RWPE1 (cell line): ENCODE data around the gene HOXA11.

Experiments used
- CTCF ChIA-PET: fragments of 350-600 bp; sonication (Branson Sonifier 250); formaldehyde crosslinking; extraction: SDS; loops from one replicate; lab custom pipeline; 2021; lab: Yijun Ruan, JAX
- POLR2A ChIA-PET: fragments of 400-600 bp; formaldehyde crosslinking; extraction: SDS; loops from one replicate; lab custom pipeline; 2020; ENCODE audit warnings: antibody characterized with exemption; ENCODE audit not compliant: low non-redundant PET; lab: Yijun Ruan, JAX
- DNase-seq: peaks from one replicate; pipeline ENCODE4 v3.0.0; 2012; ENCODE audit warnings: low spot score
- H3K27ac ChIP-seq: fragments of 450-650 bp; 2 replicates; pipeline ENCODE4 v1.5.1; 2017
- CTCF ChIP-seq: fragments of 450-650 bp; conservative IDR thresholded peaks from 2 replicates; pipeline ENCODE4 v1.5.1; 2017; ENCODE audit warnings: low read depth, mild to moderate bottlenecking

HOXA11 gene

DNA sequence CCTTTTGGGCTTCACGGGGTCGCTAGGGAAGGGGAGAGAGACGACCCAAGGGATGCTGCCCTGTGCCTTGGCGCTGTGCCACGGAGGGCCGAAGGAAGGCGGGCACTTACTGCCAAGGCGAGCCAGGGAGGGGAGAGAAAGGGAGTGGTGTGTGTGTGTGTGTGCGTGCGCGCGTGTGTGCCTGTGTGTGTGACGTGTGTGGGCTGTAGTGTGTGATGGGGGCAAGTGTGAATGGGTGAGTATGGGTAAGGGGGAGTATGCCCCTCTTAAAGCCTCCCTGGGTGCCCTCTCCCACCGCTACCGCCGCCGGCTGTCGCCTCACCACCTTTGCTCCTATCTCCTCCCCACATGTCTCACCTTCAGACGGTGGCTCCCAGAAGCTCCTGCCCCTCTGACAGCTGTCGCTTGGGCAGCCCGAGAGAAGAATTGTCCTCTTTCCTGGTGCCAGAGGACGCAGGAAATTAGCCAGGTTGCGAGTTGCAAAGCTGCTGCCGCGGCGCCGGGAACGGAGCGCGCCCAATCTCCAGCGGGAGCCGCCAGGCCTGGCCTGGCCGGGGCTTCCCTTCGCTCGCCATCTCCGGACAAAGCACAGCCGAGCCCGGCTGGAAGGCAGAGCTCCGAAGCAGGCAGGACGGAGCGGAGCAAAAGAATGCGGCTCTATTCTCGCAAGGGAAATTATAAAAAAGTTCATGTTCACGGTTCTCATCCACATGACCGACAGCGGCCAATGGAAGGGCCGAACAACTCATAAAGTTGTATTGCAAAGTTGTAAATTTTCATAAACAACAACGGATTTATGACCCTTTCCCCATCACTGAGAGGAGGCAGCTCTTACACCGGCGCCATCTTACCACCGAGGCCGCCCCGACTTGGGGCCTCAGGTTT, 32.9 kb downstream of the HOXA11 start, which contains the start of gene HOXA3:
HOXA3 (minus strand) TSS at position 653 of the 885 bp plus-strand sequence. CDS start 41,943 bp downstream, outside the sequence.
- POLR2A ChIA-PET, result no interaction called here
- peak within 1 kb of the TSS; percentile 92 for H3K27ac ChIP-seq
- no peak for DNase-seq

DNA sequence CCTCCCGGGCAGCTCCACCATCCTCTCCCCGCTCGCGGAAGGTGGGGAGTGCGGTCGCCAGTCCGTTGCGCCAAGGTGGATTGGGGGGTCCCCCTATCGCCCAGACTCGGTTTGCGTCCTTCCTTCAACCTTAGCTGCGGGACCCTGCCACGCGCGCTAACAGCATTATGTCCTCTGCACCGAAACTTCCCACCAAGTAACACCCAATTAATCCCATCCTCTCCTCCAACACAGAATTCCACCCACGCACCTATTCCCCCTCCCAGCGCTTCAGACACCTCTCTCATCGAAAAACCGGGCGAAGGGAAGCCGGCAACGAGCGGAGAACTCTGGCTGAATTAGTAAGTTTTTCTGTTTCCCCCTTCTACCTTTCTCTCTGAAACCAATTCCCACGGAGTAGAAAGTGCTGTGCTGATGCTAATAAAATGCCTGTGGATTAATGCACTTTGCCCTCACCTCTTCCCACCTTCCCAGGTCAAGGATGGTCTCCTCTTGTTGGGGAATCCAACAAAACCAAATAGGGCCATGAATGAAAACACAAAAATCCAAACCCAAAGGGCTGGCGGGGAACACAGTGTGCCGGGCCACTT, 33.6 kb downstream of the HOXA11 start:
- ChIA-PET POLR2A (no interaction called here), CTCF (interaction anchor here (0.5 to 3.4 kb wide), 9 partner anchors 8 to 1118 kb away, joined by 3 to 45 read pairs (median 4); partner anchors contain the start of gene HOXA10)
- no peak for DNase-seq
- no peak for TF ChIP-seq CTCF
- peak overlapping the region; percentile 92 for H3K27ac ChIP-seq

More for the DNA sequence above, 32.9 kb downstream of the HOXA11 start, which contains the start of gene HOXA3:
- TF ChIP-seq CTCF, result no peak
- CTCF ChIA-PET, result interaction anchor here (0.6 to 3.4 kb wide), 4 partner anchors 9 to 801 kb away, joined by 3 to 45 read pairs (median 5); no protein-coding TSS in a partner anchor

- CTCF ChIA-PET, result interaction anchor here (0.5 to 3.4 kb wide), 16 partner anchors 8 to 1117 kb away, joined by 3 to 45 read pairs (median 3); partner anchors contain the start of genes HOXA10 and SKAP2
- peak overlapping the region; percentile 92 for H3K27ac ChIP-seq
- TF ChIP-seq CTCF, result peak; percentile 99
- POLR2A ChIA-PET, result interaction anchor here (0.6 kb wide), 1 partner anchor 1271 kb away, joined by 3 read pairs; no protein-coding TSS in a partner anchor
- DNase-seq, result peak; percentile 83
These were observed 34.3 kb downstream of the HOXA11 start for GRCh38 chr7:27150568-27151340.

- TF ChIP-seq CTCF, result no peak
- no peak for DNase-seq
- ChIA-PET CTCF (interaction anchor here (0.6 to 3.4 kb wide), 13 partner anchors 8 to 781 kb away, joined by 3 to 45 read pairs (median 4); partner anchors contain the start of genes HOXA10 and SKAP2), POLR2A (interaction anchor here (0.6 kb wide), 3 partner anchors 480 to 1270 kb away, joined by 3 to 4 read pairs (median 4); no protein-coding TSS in a partner anchor)
- H3K27ac ChIP-seq, result peak overlapping the region; percentile 92
These were observed 35.0 kb downstream of the HOXA11 start for GRCh38 chr7:27149842-27150567.

DNA sequence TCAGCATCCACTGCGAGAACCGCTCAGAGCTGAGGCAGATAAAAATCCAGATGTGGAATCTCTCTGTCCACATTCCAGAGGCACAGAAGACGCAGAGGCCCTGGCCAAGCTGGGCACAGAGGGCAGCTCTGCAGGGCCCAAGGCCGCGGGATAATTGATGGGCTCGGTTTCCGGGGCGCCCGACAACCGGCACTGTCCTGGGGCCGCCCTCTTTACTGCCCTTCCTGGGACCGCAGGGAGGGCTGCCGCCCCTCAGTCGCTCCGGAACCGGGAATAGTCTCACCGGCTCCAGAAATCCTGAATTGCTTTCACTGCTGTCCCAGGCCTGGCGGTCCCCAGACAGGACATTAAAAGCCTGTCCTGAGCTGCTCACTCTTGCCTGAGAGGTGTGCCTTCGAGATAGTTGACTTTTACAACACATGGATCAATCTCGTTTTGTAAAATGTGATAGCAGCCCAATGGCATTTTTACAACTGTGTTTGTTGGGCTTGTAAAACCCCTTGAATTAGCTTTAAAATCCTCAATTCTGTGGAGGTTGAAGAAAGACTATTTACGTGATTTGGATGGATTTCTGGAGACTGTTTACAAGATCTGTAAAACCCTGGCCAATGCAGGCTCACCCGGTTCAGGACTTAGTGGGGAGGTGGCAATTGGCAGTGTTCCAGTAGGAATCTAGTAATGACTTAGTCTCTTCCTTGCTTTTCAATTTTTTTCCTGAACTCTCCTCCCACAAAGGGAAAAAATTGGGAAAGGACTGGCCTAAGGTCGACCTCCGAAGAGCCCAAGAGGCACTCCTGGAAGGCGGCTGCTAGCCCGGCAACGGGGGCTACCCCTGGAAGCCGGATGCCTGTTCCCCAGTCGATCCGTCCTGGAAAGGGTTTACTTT, 36.0 kb downstream of the HOXA11 start:
- ChIA-PET POLR2A (interaction anchor here (0.6 to 0.8 kb wide), 3 partner anchors 13 to 1091 kb away, joined by 4 read pairs; no protein-coding TSS in a partner anchor), CTCF (interaction anchor here (0.8 to 3.4 kb wide), 5 partner anchors 12 to 23 kb away, joined by 3 to 45 read pairs (median 4); partner anchors contain the start of gene HOXA9)
- DNase-seq, result no peak
- TF ChIP-seq CTCF, result no peak
- peak overlapping the region; percentile 84 for H3K27ac ChIP-seq
